Activated CD8-positive, alpha-beta memory T cell treated with anti-CD3 and anti-CD28 coated beads for 1 hour (primary cell): ENCODE results near the gene MKKS.

Experiments used
- DNase-seq, 2 donors: peaks; one replicate each; pipeline ENCODE4 v3.0.0-alpha.2; 2020; ENCODE audit warnings: low read depth in 1 of 2; ENCODE audit errors: extremely low read depth in 1 of 2

The MKKS gene

GRCh38 chr20:10433623-10434466, at the start of gene MKKS:
MKKS (minus strand) TSS chr20:10434222; CDS start chr20:10413514, 20,708 bp downstream.
- DNase-seq = peak; percentile 65 to 73

- no peak for DNase-seq
Measured at GRCh38 chr20:10483691-10484090, 49.7 kb upstream of the MKKS start.

GRCh38 chr20:10481676-10482075, 47.7 kb upstream of the MKKS start:
- no peak for DNase-seq

GRCh38 chr20:10478930-10479329, 44.9 kb upstream of the MKKS start:
- DNase-seq = no peak

- no peak for DNase-seq
Measured at GRCh38 chr20:10478205-10478604, 44.2 kb upstream of the MKKS start.

- DNase-seq = no peak
Measured at GRCh38 chr20:10476319-10476724, 42.3 kb upstream of the MKKS start.

- DNase-seq = no peak
Measured at GRCh38 chr20:10475225-10475624, 41.2 kb upstream of the MKKS start.

- no peak for DNase-seq
Measured at GRCh38 chr20:10474606-10475184, 40.7 kb upstream of the MKKS start.

GRCh38 chr20:10472871-10473270, 38.8 kb upstream of the MKKS start:
- no peak for DNase-seq

GRCh38 chr20:10470276-10470675, 36.3 kb upstream of the MKKS start:
- no peak for DNase-seq

- no peak for DNase-seq
Measured at GRCh38 chr20:10469599-10469998, 35.6 kb upstream of the MKKS start.

- no peak for DNase-seq
Measured at GRCh38 chr20:10469056-10469455, 35.0 kb upstream of the MKKS start.

- no peak for DNase-seq
Measured at GRCh38 chr20:10468340-10468845, 34.4 kb upstream of the MKKS start.

GRCh38 chr20:10467681-10468339, 33.8 kb upstream of the MKKS start:
- DNase-seq = no peak

- no peak for DNase-seq
Measured at GRCh38 chr20:10466855-10467254, 32.8 kb upstream of the MKKS start.

- DNase-seq = no peak
Measured at GRCh38 chr20:10466325-10466724, 32.3 kb upstream of the MKKS start.

GRCh38 chr20:10465135-10465534, 31.1 kb upstream of the MKKS start:
- no peak for DNase-seq

- no peak for DNase-seq
Measured at GRCh38 chr20:10463622-10464021, 29.6 kb upstream of the MKKS start.

GRCh38 chr20:10462516-10462915, 28.5 kb upstream of the MKKS start:
- no peak for DNase-seq

- DNase-seq = no peak
Measured at GRCh38 chr20:10461495-10461894, 27.5 kb upstream of the MKKS start.

GRCh38 chr20:10454151-10454750, 20.2 kb upstream of the MKKS start:
- no peak for DNase-seq
